ENCODE measurements around the gene FZR1. TPM values are rescaled to one million over a fixed set of nuclear protein-coding genes. Genes with fewer than 3 reads are reported as not detected.

Gene FZR1
- total and polyA plus RNA-seq, 2 of the 13 experiments (the other 11 are each of a cell fraction or from before 2014, with no cell fraction given) = 29.0 to 30.8 TPM

GRCh38 chr19:3503036-3503572 is 3.0 kb upstream of the FZR1 start (continued):
- TF ChIP-seq FOXA1 (IDR thresholded peaks at IDR 0.05) (no peak), FOXA1 (CRISPR knock-in tag; IDR thresholded peaks at IDR 0.05) (0 out of 2 replicates have a peak, but pooled peaks have one; percentile 11), HNF1A (IDR thresholded peaks at IDR 0.05; ENCODE audit: low read depth) (no peak), HNF1A (CRISPR knock-in tag; IDR thresholded peaks at IDR 0.05; ENCODE audit: borderline replicate concordance) (no peak), CREB1 (IDR thresholded peaks at IDR 0.05) (0 out of 2 replicates have a peak, but pooled peaks have one; percentile 13), CREB1 (CRISPR knock-in tag; IDR thresholded peaks at IDR 0.05) (no peak), MAFK (conservative IDR thresholded peaks at IDR 0.05 in 1 of 2, IDR thresholded peaks at IDR 0.05 in 1 of 2; ENCODE audit: low read length in 2 of 2) (peak; percentile 69 to 71), SNAPC2 (CRISPR knock-in tag; IDR thresholded peaks at IDR 0.05) (no peak)

- Histone ChIP-seq H2AFZ (ENCODE audit: low read length) (no peak overlapping the region), H3K27ac (ENCODE audit: extremely low read length, insufficient read depth, low read length) (no peak overlapping the region)
These were observed 1.4 kb upstream of the FZR1 start for GRCh38 chr19:3504735-3505134.

More at GRCh38 chr19:3504735-3505134, 1.4 kb upstream of the FZR1 start:
- intact Hi-C loops (cut with micrococcal nuclease; ENCODE audit: unreplicated experiment) (loop anchor here (5.0 kb wide), 1 partner anchor 68 kb away; the partner anchor contains the start of gene HMG20B), in situ Hi-C loops (cut with HindIII; ENCODE audit: extremely low pct_ligation_motif_present, low pct_unique_long_range_greater_than_20kb) (no loop called here)
- no peak for FAIRE-seq
- Histone ChIP-seq H3K79me2 (ENCODE audit: insufficient read depth, low read length) (peaks cover 37% of the 10 kb centered on the region), H3K9ac (ENCODE audit: insufficient read depth, low read depth, low read length) (no peak overlapping the region), H3K4me3 (replicated peaks in 1 of 3; ENCODE audit: insufficient read depth in 1 of 3, low read depth in 2 of 3, low read length in 3 of 3) (no peak overlapping the region; a peak in 1 of 6 replicates), H3K36me3 (replicated peaks in 1 of 2; ENCODE audit: control insufficient read depth in 1 of 2, insufficient read depth in 2 of 2, low read length in 2 of 2) (peaks cover 3 to 7% of the 10 kb centered on the region in 2 experiments; a peak in 3 of 5 replicates), H3K4me1 (ENCODE audit: insufficient read depth, low read length) (peaks cover 59% of the 10 kb centered on the region), H3K27me3 (ENCODE audit: control insufficient read depth in 1 of 2, insufficient read depth in 2 of 2, low read length in 2 of 2) (no peaks in the 10 kb centered on the region; a peak in 1 of 5 replicates), H4K20me1 (ENCODE audit: insufficient read depth, low read length) (no peaks in the 10 kb centered on the region; the same call in 1 of the 2 replicates), H3K9me3 (ENCODE audit: low read length) (no peaks in the 10 kb centered on the region), H3K4me2 (ENCODE audit: low read depth, low read length) (peak overlapping the region; percentile 73; the same call in 1 of the 2 replicates)
- WGBS (ENCODE audit: low lambda C conversion rate) = 57% methylated on average over 5 of the region's 5 CpGs
- ChIA-PET CTCF (ENCODE audit: low intra/inter-chr PET ratio, low total read pairs) (no interaction called here), POLR2A (no interaction called here)
- DNase-seq (ENCODE audit: low spot score) = no peak
- TF ChIP-seq CEBPB (IDR thresholded peaks at IDR 0.05; ENCODE audit: borderline replicate concordance, low read depth, low read length) (peak; percentile 52; the same call in 1 of the 2 replicates), CEBPG (CRISPR knock-in tag; IDR thresholded peaks at IDR 0.05) (peak; percentile 27; the same call in 1 of the 2 replicates), ZNF7 (CRISPR knock-in tag; IDR thresholded peaks at IDR 0.05) (0 out of 2 replicates have a peak, but pooled peaks have one; percentile 24), KLF11 (CRISPR knock-in tag; IDR thresholded peaks at IDR 0.05) (no peak)
- no peak for ATAC-seq
- BruUV-seq (replicated peaks) = no TSS peak

All from HepG2 (cell line).